Activated CD8-positive, alpha-beta memory T cell treated with anti-CD3 and anti-CD28 coated beads, Interleukin-2, amount 50 U/mL, for 24 hours (primary cell): ENCODE measurements around the gene PCDH9.

ENCODE experiments used
- DNase-seq: peaks from one replicate; pipeline ENCODE4 v3.0.0-alpha.2; 2020; ENCODE audit errors: extremely low read depth

PCDH9 gene

GRCh38 chr13:66399873-66400272 lies 830.3 kb downstream of the PCDH9 start:
- DNase-seq: no peak

- no peak for DNase-seq
Observed at GRCh38 chr13:66397133-66397532, 833.0 kb downstream of the PCDH9 start.

- no peak for DNase-seq
Observed at GRCh38 chr13:66391322-66391721, 838.8 kb downstream of the PCDH9 start.

GRCh38 chr13:66378894-66379293 lies 851.2 kb downstream of the PCDH9 start:
- no peak for DNase-seq

DNA sequence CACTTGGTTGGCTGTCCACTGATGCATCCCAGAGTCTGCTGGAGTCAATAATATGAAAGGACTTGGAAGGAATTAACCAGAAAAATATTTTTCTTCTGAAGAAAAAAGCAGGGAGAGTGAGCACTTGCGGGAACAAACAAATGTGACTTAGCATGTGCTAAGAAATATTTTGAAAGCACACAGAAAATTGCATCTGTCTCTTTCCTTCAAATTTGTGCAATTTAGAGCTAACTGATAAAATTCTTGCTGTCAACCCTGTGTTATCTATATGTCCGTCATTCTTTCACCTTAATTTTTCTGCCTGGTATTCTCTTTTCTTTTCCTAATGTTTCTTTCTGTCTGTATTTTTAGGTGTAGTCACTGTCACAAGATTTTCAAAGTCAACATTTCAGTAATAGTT lies 852.6 kb downstream of the PCDH9 start:
- DNase-seq: no peak

DNA sequence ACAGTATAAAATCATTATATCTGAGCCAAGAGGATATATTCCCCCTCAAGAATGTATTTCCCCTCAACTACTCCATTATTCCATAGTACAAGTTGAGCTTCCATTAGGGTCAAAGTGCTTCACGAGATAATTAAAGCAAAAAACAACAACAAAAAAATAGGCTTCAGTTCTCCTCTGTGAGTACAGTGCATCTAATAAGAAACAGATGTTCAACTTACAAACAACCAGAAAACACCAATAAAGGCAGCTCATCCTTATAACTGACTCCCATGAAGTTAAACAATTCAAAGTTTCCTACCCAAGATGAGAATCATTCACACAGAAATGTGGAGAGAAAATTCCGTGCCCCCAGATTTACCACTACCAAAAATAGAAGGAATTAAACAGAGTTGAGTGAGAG lies 854.4 kb downstream of the PCDH9 start:
- DNase-seq: no peak

DNA sequence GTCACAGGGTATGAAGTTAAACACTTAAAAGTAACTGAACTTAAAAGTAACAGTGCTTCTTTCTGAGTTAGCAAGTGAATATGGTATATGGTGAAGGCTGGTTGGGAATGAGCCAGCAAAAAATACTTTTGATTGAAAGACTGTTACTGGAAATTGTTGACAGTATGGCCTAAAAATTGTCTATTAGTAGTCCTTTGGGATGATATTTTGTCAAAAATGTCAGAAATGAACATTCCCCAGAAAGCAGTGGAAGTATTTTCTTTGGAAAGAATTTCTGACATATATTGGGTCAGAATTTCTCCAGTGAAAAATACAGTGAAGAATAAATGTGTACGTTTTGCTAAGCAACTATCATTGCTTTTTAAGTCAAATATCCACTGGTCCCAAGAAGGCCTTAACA lies 860.5 kb downstream of the PCDH9 start:
- no peak for DNase-seq

DNA sequence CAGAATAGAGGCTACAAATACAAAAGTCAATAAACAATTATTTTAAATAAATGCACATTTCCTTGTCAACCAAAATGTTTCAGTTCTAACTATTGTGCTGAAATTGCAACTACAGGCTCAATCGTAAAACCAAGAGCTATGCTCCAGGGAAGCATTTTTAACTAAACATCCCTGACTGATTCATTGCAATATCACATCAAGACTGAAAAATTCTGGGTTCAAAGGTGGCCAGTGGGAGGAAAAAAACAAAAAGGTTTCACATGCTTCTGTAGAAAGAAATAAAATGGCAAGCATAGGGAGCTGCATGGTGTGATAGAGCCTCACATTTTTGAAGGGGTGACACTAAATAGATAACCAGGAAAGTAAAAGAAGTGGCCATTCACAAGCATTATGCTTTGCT lies 862.8 kb downstream of the PCDH9 start:
- DNase-seq: no peak

GRCh38 chr13:66365101-66365500 lies 865.0 kb downstream of the PCDH9 start:
- DNase-seq: no peak

DNA sequence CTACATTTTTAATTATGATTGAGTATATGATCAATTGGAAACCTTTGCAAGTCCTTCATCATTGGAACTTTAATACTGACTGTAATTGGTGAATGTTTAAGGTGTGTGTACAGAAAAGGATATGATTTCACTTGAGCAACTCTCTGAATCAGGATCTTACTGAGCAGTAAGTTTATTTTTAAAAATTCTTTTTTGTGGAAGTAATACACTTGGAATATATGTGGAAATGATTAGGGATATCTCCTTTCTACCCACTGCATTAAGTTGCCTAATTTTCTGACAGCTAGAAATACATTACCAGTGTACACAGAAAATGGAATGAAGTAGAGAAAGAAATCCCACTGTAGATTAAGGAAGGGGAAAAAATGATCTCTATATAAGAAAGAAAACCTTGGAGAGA lies 865.8 kb downstream of the PCDH9 start:
- DNase-seq: no peak

DNA sequence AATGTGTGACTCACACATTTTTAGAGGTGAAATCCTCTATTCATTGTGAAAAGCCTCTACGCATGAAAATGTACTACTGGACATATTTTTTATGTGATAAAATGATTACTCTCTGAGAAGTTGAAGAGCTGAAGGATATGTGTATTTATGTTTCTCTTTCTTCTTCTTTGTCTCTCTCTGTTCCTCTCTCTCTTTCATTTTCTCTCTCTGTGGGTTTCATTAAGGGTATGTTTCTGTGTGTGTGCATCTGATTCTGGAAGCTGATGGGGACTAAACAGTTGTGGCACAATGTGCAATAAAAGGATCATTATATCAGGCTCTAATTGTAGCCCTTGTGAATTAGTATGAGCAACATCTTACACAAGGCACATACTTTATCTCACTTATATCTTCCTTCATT lies 867.7 kb downstream of the PCDH9 start:
- DNase-seq: no peak

GRCh38 chr13:66359910-66360552 lies 870.1 kb downstream of the PCDH9 start:
- DNase-seq: no peak

DNA sequence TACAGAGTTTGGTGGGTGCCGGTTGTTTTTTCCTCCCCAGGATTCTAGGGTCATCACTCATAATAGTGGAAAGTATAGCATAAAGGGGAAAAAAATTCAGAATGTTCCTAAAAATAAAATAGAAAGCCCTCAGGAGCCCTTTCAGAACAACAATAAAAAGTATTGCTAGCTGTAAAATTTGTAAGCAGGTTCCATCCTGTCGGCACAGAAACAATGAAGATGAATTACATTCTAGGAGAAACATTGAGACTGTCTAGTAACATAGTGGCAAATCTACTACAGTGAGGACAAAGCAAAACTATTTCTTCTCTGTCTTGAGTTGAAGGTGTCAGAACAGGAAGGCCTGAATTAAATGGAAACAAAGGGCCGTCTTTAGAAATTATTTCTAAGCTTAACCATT lies 870.7 kb downstream of the PCDH9 start:
- DNase-seq: no peak

GRCh38 chr13:66358564-66358963 lies 871.6 kb downstream of the PCDH9 start:
- DNase-seq: no peak

DNA sequence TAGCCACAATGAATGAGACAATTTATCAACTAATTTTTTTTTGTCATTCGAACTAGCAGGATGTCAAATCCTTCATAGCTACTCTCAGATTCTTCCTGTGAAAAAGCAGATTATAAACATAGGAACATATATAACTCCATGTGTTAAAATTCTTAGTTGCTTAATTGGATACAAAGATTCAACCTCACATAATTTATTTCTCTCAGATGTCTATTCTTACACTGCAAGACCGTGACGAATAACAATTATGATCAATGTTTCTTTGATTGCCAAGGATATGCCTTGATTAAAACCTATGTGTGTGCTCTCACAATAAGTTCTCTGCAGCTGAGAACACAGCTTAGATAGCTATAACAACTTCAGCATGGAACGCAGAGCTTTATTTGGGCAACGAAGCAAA lies 872.7 kb downstream of the PCDH9 start:
- DNase-seq: no peak

GRCh38 chr13:66354879-66355751 lies 875.0 kb downstream of the PCDH9 start:
- DNase-seq: no peak

DNA sequence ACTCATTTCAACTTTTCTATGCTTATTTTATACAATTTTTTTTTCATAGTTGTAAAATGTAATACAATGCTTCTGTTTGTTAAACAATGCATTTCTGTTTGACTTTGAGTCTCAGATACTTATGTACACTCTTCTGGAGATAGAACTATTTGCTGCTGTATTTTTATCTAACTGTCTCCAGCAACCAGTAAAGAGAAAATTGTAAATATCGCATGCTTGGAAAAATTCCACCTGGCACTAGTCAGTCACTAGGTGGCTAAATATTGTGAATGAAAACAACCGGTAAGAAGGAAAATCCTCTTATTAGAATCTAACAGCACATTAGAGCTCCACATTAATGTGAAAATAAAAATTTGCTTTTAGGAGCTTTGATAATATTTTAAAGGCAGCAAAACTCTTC lies 876.5 kb downstream of the PCDH9 start:
- no peak for DNase-seq

- DNase-seq: no peak
Observed at GRCh38 chr13:66349966-66350365, 880.2 kb downstream of the PCDH9 start.

DNA sequence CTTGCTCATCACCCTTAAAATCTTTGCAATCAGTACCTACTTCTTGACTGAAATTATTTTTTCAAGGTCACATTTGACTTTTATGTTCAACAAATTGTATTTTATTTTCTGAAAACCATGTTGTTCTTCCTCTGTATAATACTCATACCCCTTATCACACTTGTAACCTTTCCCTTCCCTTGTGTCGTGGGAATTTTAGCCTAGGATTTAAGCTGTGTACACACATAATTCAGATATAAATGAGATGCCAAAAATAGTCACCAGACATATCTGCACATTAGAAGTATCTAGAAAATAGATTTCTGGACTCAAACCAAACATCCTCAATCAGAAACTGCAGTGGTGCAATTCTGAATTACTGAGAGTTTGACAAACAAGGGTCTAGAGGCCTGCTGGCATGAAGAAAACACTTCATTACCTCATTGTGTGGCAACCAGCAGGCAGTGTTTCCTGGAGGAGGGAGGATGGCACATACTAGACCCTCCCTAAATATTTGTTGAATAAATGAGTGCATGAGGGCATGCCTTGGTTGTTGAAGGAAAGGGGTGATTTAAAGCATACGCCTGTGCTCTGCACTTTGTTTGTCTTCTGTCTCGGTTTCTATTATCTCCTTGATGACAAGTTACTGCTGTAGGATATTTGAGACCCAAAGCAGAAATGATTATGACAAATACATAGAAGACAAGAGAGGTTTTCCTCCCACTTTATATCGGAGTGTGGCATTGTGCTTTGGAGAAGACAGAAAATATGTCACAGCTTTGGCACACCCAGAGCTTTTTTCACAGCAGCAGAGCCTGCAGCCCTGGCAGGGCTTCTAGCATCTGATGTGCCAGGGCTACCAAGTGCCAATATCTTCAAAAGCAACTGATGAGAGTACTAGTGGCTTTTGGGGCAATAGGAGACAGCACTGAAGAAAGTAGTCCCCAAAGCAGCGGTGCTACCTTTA lies 881.1 kb downstream of the PCDH9 start:
- DNase-seq: no peak

GRCh38 chr13:66347486-66348117 lies 882.5 kb downstream of the PCDH9 start:
- no peak for DNase-seq

DNA sequence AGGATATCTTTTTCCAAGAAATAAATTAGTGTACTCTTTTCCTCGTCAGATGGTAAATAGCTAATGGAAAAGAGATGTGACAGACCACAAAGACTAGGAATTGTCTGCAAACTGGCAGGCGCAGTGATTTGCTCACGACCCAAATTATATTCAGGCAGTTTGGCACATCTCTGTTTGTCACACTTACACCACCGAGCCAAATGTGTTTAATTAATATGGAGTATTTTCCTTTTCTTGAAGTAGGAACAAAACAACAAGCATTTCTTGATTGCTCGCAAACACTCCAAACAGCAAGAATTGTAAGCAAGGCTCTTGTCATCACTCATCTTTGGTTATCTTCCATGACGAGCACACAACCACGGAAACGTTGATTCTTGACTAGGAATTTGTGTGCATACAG lies 884.2 kb downstream of the PCDH9 start:
- DNase-seq: no peak

DNA sequence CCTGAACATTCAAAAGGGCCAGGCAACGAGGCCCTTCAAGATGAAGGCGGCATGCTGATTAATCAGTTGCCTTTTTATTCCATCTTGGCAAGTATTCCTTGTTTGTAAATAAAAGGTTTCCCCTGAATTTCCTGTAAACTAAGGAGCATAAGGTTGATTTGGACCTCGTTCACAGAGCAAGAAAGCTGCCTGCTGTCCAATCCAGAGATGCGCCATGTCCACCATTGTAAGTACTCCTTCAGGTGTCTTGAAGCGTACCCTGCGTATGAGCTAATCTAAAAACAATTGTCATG lies 884.7 kb downstream of the PCDH9 start:
- no peak for DNase-seq
